ENCODE data around the gene B4GALT4.

The B4GALT4 gene

DNA sequence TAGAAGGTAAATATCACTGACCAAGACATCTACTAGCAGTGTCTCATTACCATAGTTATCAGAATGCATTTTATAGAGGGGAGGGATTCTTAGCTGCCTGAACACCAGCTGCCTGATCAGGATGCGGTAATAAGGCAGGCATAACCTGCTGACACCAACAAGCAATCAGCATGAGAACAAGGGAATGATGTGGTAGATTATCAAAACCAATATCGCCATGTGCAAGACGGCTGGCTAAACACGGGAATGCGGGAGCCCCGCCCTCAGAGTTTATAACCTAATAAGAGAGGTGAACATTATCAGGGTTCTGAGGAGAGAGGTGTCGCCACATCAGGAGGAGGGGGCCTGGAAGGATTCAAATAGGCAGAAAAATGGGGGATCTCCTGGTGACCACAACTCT lies 20.5 kb downstream of the B4GALT4 start:
- Histone ChIP-seq H3K4me1 (ENCODE audit: low read length) (no peaks in the 10 kb centered on the region), H3K79me2 (ENCODE audit: low read length) (no peaks in the 10 kb centered on the region), H3K9ac (ENCODE audit: low read length) (no peak overlapping the region), H2AFZ (ENCODE audit: low read length) (no peak overlapping the region), H3K27ac (ENCODE audit: low read length) (no peak overlapping the region), H3K27me3 (replicated peaks; ENCODE audit: insufficient read depth, low read length) (no peaks in the 10 kb centered on the region), H3F3A (ENCODE audit: insufficient read depth, low read length) (no peaks in the 10 kb centered on the region), H3K9me3 (replicated peaks; ENCODE audit: insufficient read depth, low read length) (no peaks in the 10 kb centered on the region), H3K9me2 (replicated peaks; ENCODE audit: insufficient read depth, low read length) (no peaks in the 10 kb centered on the region), H4K20me1 (ENCODE audit: insufficient read depth, low read length) (no peaks in the 10 kb centered on the region), H3K4me3 (ENCODE audit: low read length) (no peak overlapping the region), H3K4me2 (ENCODE audit: low read depth, low read length) (no peak overlapping the region), H3K36me3 (replicated peaks; ENCODE audit: insufficient read depth, low read length) (no peaks in the 10 kb centered on the region)
- TF ChIP-seq EZH2phosphoT487 (IDR thresholded peaks at IDR 0.05; ENCODE audit: low read length): no peak
- TF ChIP-seq EZH2 (optimal IDR thresholded peaks at IDR 0.05; ENCODE audit: low read depth, low read length): no peak
- no peak for TF ChIP-seq CTCF (IDR thresholded peaks at IDR 0.05; ENCODE audit: low read length)
- no peak for DNase-seq

GRCh38 chr3:119219069-119219468 lies 21.6 kb downstream of the B4GALT4 start:
- Histone ChIP-seq H3K4me3 (ENCODE audit: low read length) (no peak overlapping the region), H2AFZ (ENCODE audit: low read length) (no peak overlapping the region), H3K9me3 (replicated peaks; ENCODE audit: insufficient read depth, low read length) (no peaks in the 10 kb centered on the region), H3K9me2 (replicated peaks; ENCODE audit: insufficient read depth, low read length) (no peaks in the 10 kb centered on the region), H3K4me2 (ENCODE audit: low read depth, low read length) (no peak overlapping the region), H3K79me2 (ENCODE audit: low read length) (no peaks in the 10 kb centered on the region), H3K4me1 (ENCODE audit: low read length) (no peaks in the 10 kb centered on the region), H3F3A (ENCODE audit: insufficient read depth, low read length) (no peaks in the 10 kb centered on the region), H3K27me3 (replicated peaks; ENCODE audit: insufficient read depth, low read length) (no peaks in the 10 kb centered on the region), H3K36me3 (replicated peaks; ENCODE audit: insufficient read depth, low read length) (no peaks in the 10 kb centered on the region), H4K20me1 (ENCODE audit: insufficient read depth, low read length) (no peaks in the 10 kb centered on the region), H3K27ac (ENCODE audit: low read length) (no peak overlapping the region), H3K9ac (ENCODE audit: low read length) (no peak overlapping the region)
- peak; percentile 13 for DNase-seq
- no peak for TF ChIP-seq CTCF (IDR thresholded peaks at IDR 0.05; ENCODE audit: low read length)
- no peak for TF ChIP-seq EZH2 (optimal IDR thresholded peaks at IDR 0.05; ENCODE audit: low read depth, low read length)
- no peak for TF ChIP-seq EZH2phosphoT487 (IDR thresholded peaks at IDR 0.05; ENCODE audit: low read length)

- DNase-seq: no peak
- Histone ChIP-seq H3K4me3 (ENCODE audit: low read length) (no peak overlapping the region), H4K20me1 (ENCODE audit: insufficient read depth, low read length) (no peaks in the 10 kb centered on the region), H3K79me2 (ENCODE audit: low read length) (no peaks in the 10 kb centered on the region), H2AFZ (ENCODE audit: low read length) (no peak overlapping the region), H3K4me1 (ENCODE audit: low read length) (peaks cover 17% of the 10 kb centered on the region), H3F3A (ENCODE audit: insufficient read depth, low read length) (no peaks in the 10 kb centered on the region; the same call in 1 of the 2 replicates), H3K4me2 (ENCODE audit: low read depth, low read length) (no peak overlapping the region), H3K9ac (ENCODE audit: low read length) (no peak overlapping the region), H3K27me3 (replicated peaks; ENCODE audit: insufficient read depth, low read length) (no peaks in the 10 kb centered on the region), H3K36me3 (replicated peaks; ENCODE audit: insufficient read depth, low read length) (no peaks in the 10 kb centered on the region), H3K9me2 (replicated peaks; ENCODE audit: insufficient read depth, low read length) (no peaks in the 10 kb centered on the region), H3K27ac (ENCODE audit: low read length) (no peak overlapping the region), H3K9me3 (replicated peaks; ENCODE audit: insufficient read depth, low read length) (no peaks in the 10 kb centered on the region)
- TF ChIP-seq EZH2phosphoT487 (IDR thresholded peaks at IDR 0.05; ENCODE audit: low read length) (no peak), EZH2 (optimal IDR thresholded peaks at IDR 0.05; ENCODE audit: low read depth, low read length) (no peak), CTCF (IDR thresholded peaks at IDR 0.05; ENCODE audit: low read length) (no peak)
These were observed 28.9 kb downstream of the B4GALT4 start for GRCh38 chr3:119211803-119212202.
